Tibial artery (tissue), 4 donors: ENCODE data around the gene RNASE13.

Source experiments
- DNase-seq, 2 donors: peaks; one replicate each; pipeline ENCODE4 v3.0.0-alpha.2; 2019
- H3K27ac ChIP-seq, 2 donors: fragments of 200-600 bp; sonication (generic) in 1 of 2; 1 replicate in 1 of 2; 2 replicates in 1 of 2; pipeline ENCODE4 v1.5.1; 2018 to 2019; ENCODE audit warnings: mild to moderate bottlenecking in 1 of 2
- H3K27me3 ChIP-seq, 2 donors: fragments of 200-600 bp; sonication (generic) in 1 of 2; one replicate each; pipeline versions ENCODE4 v1.5.1 to v1.6.0; 2016 to 2019
- H3K36me3 ChIP-seq, 3 donors: fragments of 200-600 bp; sonication (generic) in 2 of 3; one replicate each; pipeline ENCODE4 v1.5.1; 2016 to 2019; ENCODE audit warnings: mild to moderate bottlenecking in 2 of 3
- H3K4me1 ChIP-seq, 4 donors: fragments of 200-600 bp; sonication (generic) in 2 of 4; 1 replicate in 3 of 4; 2 replicates in 1 of 4; pipeline ENCODE4 v1.5.1; 2016 to 2019
- H3K4me3 ChIP-seq, 2 donors: fragments of 200-600 bp; sonication (generic) in 1 of 2; 1 replicate in 1 of 2; 2 replicates in 1 of 2; pipeline ENCODE4 v1.5.1; 2018 to 2019; ENCODE audit warnings: mild to moderate bottlenecking in 2 of 2
- H3K9me3 ChIP-seq, 3 donors: fragments of 200-600 bp; sonication (generic) in 1 of 3; one replicate each; pipeline ENCODE4 v1.5.1; 2016 to 2019
- CTCF ChIP-seq, 2 experiments: fragments of 200-600 bp in 1 of 2; fragments of 450-650 bp in 1 of 2; IDR thresholded peaks; one replicate each; pipeline ENCODE4 v1.5.1; 2017 to 2019; ENCODE audit warnings: antibody characterized with exemption in 2 of 2, mild to moderate bottlenecking in 1 of 2, moderate library complexity in 1 of 2
- intact Hi-C: fragments of 100-400 bp; cut with DNase I; formaldehyde crosslinking; loops from one replicate; pipeline ENCODE4 v1.15.0; 2023; ENCODE audit warnings: low total_unique reads

The RNASE13 gene

GRCh38 chr14:21069388-21070082 is 34.9 kb upstream of the RNASE13 start:
- intact Hi-C loops = loop anchor here (1.0 to 2.0 kb wide), 2 partner anchors 21 to 35 kb away; no protein-coding TSS in a partner anchor
- peak in 1 of 2 donors; percentile 44 for DNase-seq
- Histone ChIP-seq H3K27ac (peak overlapping the region; percentile 86 to 92), H3K4me3 (peak overlapping the region; percentile 76 to 77), H3K4me1 (peaks cover 0 to 40% (median 28%) of the 10 kb centered on the region in 4 donors), H3K36me3 (peaks cover 0 to 12% (median 6%) of the 10 kb centered on the region in 3 donors), H3K9me3 (no peaks in the 10 kb centered on the region), H3K27me3 (no peaks in the 10 kb centered on the region)
- TF ChIP-seq CTCF (IDR thresholded peaks at IDR 0.05) = no peak

- no peaks in the 10 kb centered on the region for H3K27me3 ChIP-seq
- intact Hi-C loops = loop anchor here (2.0 kb wide), 1 partner anchor 22 kb away; no protein-coding TSS in a partner anchor
- TF ChIP-seq CTCF (IDR thresholded peaks at IDR 0.05) = peak; percentile 70 to 78
- DNase-seq = peak; percentile 70 to 77
- peak overlapping the region; percentile 86 to 92 for H3K27ac ChIP-seq
- H3K4me1 ChIP-seq = peaks cover 0 to 40% (median 28%) of the 10 kb centered on the region in 4 donors
- H3K36me3 ChIP-seq = peaks cover 0 to 4% (median 0%) of the 10 kb centered on the region in 3 donors
- no peaks in the 10 kb centered on the region for H3K9me3 ChIP-seq
- peak overlapping the region; percentile 76 to 77 for H3K4me3 ChIP-seq
Observed at GRCh38 chr14:21068521-21069387, 34.1 kb upstream of the RNASE13 start.

GRCh38 chr14:21066882-21067502 is 32.4 kb upstream of the RNASE13 start:
- intact Hi-C loops = no loop called here
- no peak overlapping the region for H3K27ac ChIP-seq

GRCh38 chr14:21063479-21063878 is 28.9 kb upstream of the RNASE13 start:
- DNase-seq = no peak
- H3K27me3 ChIP-seq = no peaks in the 10 kb centered on the region
- H3K4me1 ChIP-seq = peaks cover 0 to 3% (median 1%) of the 10 kb centered on the region in 4 donors
- no peak for TF ChIP-seq CTCF (IDR thresholded peaks at IDR 0.05)
- H3K9me3 ChIP-seq = no peaks in the 10 kb centered on the region
- no peak overlapping the region for H3K4me3 ChIP-seq
- H3K27ac ChIP-seq = no peak overlapping the region
- intact Hi-C loops = no loop called here
- no peaks in the 10 kb centered on the region for H3K36me3 ChIP-seq

More at GRCh38 chr14:21066882-21067502, 32.4 kb upstream of the RNASE13 start:
- DNase-seq = no peak
- TF ChIP-seq CTCF (IDR thresholded peaks at IDR 0.05) = no peak
- H3K9me3 ChIP-seq = no peaks in the 10 kb centered on the region
- H3K4me3 ChIP-seq = no peak overlapping the region
- H3K4me1 ChIP-seq = peaks cover 0 to 26% (median 22%) of the 10 kb centered on the region in 4 donors
- no peaks in the 10 kb centered on the region for H3K36me3 ChIP-seq
- H3K27me3 ChIP-seq = no peaks in the 10 kb centered on the region

- H3K9me3 ChIP-seq = no peaks in the 10 kb centered on the region
- no peaks in the 10 kb centered on the region for H3K36me3 ChIP-seq
- no peak for TF ChIP-seq CTCF (IDR thresholded peaks at IDR 0.05)
- DNase-seq = no peak
- intact Hi-C loops = no loop called here
- H3K4me3 ChIP-seq = no peak overlapping the region
- H3K27ac ChIP-seq = no peak overlapping the region
- no peaks in the 10 kb centered on the region for H3K4me1 ChIP-seq
- no peaks in the 10 kb centered on the region for H3K27me3 ChIP-seq
Observed at GRCh38 chr14:21061347-21061668, 26.7 kb upstream of the RNASE13 start.
